SK-N-MC (cell line): ENCODE results near the gene TSPAN1.

Source experiments
- EZH2 ChIP-seq: fragments of 200-600 bp; sonication (generic); IDR thresholded peaks from one replicate; pipeline ENCODE4 v1.6.1; 2017; ENCODE audit warnings: antibody characterized with exemption
- POLR2AphosphoS5 ChIP-seq: IDR thresholded peaks from 2 replicates; pipeline ENCODE4 v1.6.1; 2012; ENCODE audit warnings: mild to moderate bottlenecking, low read depth, low read length, borderline replicate concordance

DNA sequence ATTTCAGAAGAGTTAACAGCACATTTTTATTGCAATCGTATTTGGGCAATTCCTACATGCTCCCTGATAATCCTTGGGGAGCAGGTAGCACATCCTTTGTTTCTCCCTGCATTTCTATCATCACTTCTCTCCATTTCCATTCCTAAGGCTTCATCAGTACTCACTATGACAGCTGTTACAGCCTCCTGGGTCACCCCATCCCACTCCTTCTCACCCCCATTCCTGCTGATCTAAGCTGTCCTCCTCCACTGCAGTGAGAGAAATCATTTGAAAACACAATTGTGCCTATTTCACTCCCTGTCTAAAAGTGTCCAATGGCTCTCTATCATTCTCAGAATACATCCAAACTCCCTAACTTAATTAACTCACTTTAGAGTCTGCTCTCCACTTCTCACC lies 17.0 kb upstream of the TSPAN1 start:
- TF ChIP-seq EZH2 (no peak), POLR2AphosphoS5 (no peak)
